Coronary artery (tissue), 2 donors: ENCODE data around the gene GATA6.

ENCODE experiments used
- DNase-seq: peaks from one replicate; pipeline ENCODE4 v3.0.0-alpha.2; 2017; ENCODE audit warnings: low spot score
- H3K27ac ChIP-seq, 2 donors: fragments of 200-600 bp; sonication (generic); one replicate each; pipeline ENCODE4 v1.5.1; 2016 to 2019
- H3K4me3 ChIP-seq: fragments of 200-600 bp; sonication (generic); 2 replicates; pipeline ENCODE4 v1.5.1; 2016; ENCODE audit warnings: mild to moderate bottlenecking, moderate library complexity
- TF ChIP-seq, protein P1 (sequence below): fragments of 200-600 bp; sonication (generic); IDR thresholded peaks from one replicate; pipeline ENCODE4 v1.5.1; 2019; ENCODE audit warnings: antibody characterized with exemption

Gene GATA6

GRCh38 chr18:22175346-22175745 is 6.0 kb downstream of the GATA6 start:
- Histone ChIP-seq H3K27ac (peak overlapping the region; percentile 83 to 99), H3K4me3 (peak overlapping the region; percentile 90)
- TF ChIP-seq, protein P1, sequence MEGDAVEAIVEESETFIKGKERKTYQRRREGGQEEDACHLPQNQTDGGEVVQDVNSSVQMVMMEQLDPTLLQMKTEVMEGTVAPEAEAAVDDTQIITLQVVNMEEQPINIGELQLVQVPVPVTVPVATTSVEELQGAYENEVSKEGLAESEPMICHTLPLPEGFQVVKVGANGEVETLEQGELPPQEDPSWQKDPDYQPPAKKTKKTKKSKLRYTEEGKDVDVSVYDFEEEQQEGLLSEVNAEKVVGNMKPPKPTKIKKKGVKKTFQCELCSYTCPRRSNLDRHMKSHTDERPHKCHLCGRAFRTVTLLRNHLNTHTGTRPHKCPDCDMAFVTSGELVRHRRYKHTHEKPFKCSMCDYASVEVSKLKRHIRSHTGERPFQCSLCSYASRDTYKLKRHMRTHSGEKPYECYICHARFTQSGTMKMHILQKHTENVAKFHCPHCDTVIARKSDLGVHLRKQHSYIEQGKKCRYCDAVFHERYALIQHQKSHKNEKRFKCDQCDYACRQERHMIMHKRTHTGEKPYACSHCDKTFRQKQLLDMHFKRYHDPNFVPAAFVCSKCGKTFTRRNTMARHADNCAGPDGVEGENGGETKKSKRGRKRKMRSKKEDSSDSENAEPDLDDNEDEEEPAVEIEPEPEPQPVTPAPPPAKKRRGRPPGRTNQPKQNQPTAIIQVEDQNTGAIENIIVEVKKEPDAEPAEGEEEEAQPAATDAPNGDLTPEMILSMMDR = no peak
- DNase-seq = no peak

- H3K27ac ChIP-seq = peak overlapping the region; percentile 76 to 99
- no peak for DNase-seq
- TF ChIP-seq, protein P1 = no peak
- peak overlapping the region; percentile 90 for H3K4me3 ChIP-seq
Observed at GRCh38 chr18:22176420-22177326, 7.3 kb downstream of the GATA6 start.

- peak overlapping the region; percentile 76 to 99 for H3K27ac ChIP-seq
Observed at GRCh38 chr18:22177327-22177871, 8.0 kb downstream of the GATA6 start.

DNA sequence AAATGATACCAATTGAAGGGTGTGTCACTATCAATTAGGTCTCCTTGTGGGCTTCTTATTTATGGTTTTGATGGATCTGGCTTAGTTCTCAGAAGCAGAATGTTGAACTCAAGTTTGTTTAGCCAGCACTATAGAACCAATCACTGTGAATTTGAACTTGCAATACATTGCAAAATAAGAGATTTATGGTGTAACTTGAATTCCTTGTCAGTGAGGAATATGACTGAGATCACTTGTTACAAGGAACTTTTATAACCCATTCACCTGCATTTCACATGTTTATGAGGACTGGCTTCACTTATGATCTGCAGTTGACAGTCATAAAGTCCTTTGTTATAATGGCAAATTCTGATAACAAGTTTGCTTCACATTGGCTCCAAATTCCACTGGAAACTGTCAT is 9.8 kb downstream of the GATA6 start:
- H3K27ac ChIP-seq = peak overlapping the region; percentile 76 to 99
- peak overlapping the region; percentile 90 for H3K4me3 ChIP-seq
- TF ChIP-seq, protein P1 = no peak
- DNase-seq = no peak

More at GRCh38 chr18:22177327-22177871, 8.0 kb downstream of the GATA6 start:
- peak overlapping the region; percentile 90 for H3K4me3 ChIP-seq
- DNase-seq = no peak
- TF ChIP-seq, protein P1 = no peak

DNA sequence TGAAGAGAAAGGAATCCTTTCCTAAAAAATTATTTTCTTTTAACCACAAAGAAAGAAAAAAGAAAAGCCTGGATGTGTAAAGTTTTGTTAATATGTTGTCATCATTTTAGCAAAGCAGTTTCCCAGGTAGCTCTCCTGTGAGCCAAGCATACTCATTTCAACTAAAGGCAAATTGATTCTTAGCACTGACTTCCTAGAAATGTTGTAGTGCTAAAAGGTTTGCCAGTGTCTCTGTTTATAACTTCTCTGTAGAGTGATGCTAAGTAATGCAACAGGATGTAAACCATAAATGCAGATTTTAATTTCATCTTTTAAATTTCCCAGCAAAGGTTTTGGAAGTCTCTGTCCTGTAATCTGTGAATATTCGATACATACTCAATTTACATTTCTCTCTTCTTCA is 10.2 kb downstream of the GATA6 start:
- TF ChIP-seq, protein P1 = no peak
- DNase-seq = no peak
- peak overlapping the region; percentile 90 for H3K4me3 ChIP-seq
- H3K27ac ChIP-seq = peak overlapping the region; percentile 76 to 99

DNA sequence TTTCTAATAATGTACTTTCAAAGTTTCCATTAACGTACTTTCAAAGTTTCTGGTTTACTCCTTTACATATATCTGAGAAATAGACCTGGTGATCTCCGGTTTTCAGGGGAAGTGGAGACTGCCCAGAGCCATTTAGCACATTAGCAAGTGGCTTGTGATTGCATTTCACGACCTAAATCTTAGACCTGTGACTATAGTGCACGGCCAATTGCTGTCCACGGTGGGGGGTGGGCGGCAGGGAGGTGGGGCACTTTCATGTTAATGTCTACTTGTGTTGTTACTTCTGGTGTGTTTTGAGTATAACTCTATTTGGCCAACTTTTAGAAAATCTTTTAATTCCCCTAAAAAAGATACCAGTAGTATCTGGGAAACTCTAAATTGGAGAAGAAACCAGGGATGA is 11.3 kb downstream of the GATA6 start:
- TF ChIP-seq, protein P1 = no peak
- DNase-seq = no peak
- H3K4me3 ChIP-seq = peak overlapping the region; percentile 90
- H3K27ac ChIP-seq = peak overlapping the region; percentile 69 to 99
